ENCODE results near the gene SNAI1. TPM values are rescaled to one million over a fixed set of nuclear protein-coding genes. Genes with fewer than 3 reads are reported as not detected.

SNAI1 gene
- total and polyA plus RNA-seq, 2 donors (not counting 3 experiments of a cell fraction or from before 2014, with no cell fraction given) = 10.8 to 13.4 TPM

DNA sequence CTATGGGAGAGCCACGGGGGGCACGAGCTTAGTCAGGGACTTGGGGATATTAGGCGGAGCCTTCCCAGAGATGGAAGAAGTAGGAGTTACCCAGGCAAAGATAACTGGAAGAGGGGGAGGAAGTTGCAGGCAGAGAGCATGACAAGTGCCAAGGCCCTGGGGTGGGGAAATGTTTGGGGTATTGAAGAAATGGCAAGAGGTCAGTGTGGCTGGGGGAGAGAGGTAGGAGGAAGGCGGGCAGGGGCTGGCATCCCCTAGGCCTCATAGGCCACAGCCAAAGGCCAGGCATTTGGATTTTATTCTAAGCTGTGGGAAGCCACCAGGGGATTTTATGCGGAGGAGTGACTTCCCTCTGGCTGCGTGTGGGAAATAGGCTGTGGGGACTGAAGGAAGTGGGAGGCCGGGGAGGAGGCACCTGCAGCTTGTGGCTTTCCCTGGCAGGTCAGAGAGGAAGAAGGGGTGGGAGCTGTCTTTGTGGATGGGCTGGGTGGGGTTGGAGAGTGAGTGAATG, 22.7 kb downstream of the SNAI1 start:
- intact Hi-C loops (cut with micrococcal nuclease) = no loop called here
- Histone ChIP-seq H2AFZ (ENCODE audit: low read depth, low read length) (no peak overlapping the region), H3K4me1 (ENCODE audit: control insufficient read depth, extremely low read depth, insufficient read depth, low read length) (no peaks in the 10 kb centered on the region), H3K79me2 (ENCODE audit: control insufficient read depth, insufficient read depth, low read length) (no peaks in the 10 kb centered on the region), H3K27me3 (ENCODE audit: control insufficient read depth in 2 of 2, insufficient read depth in 2 of 2, low read length in 2 of 2) (no peaks in the 10 kb centered on the region), H3K27ac (ENCODE audit: insufficient read depth, low read depth, low read length) (no peak overlapping the region), H3K36me3 (ENCODE audit: control insufficient read depth in 2 of 2, extremely low read depth in 1 of 2, insufficient read depth in 2 of 2, low read length in 2 of 2) (no peaks in the 10 kb centered on the region), H4K20me1 (replicated peaks; ENCODE audit: control insufficient read depth, extremely low read depth, insufficient read depth, low read length) (no peaks in the 10 kb centered on the region), H3K9me1 (replicated peaks; ENCODE audit: control insufficient read depth, extremely low read depth, insufficient read depth, low read length) (no peaks in the 10 kb centered on the region), H3K4me2 (ENCODE audit: insufficient read depth, low read length) (no peak overlapping the region), H3K4me3 (replicated peaks in 1 of 3; ENCODE audit: insufficient read depth in 1 of 3, low read depth in 1 of 3, low read length in 3 of 3) (no peak overlapping the region), H3K9ac (replicated peaks; ENCODE audit: extremely low read depth, insufficient read depth, low read length) (no peak overlapping the region), H3K9me3 (replicated peaks; ENCODE audit: control insufficient read depth, insufficient read depth, low read length) (no peaks in the 10 kb centered on the region)
- ChIA-PET CTCF (interaction anchor here (0.7 to 2.2 kb wide), 4 partner anchors 14 to 66 kb away, joined by 3 to 10 read pairs (median 4); no protein-coding TSS in a partner anchor), POLR2A (no interaction called here)
- dilution Hi-C loops (cut with MboI; ENCODE audit: extremely low pct_ligation_motif_present, low sequenced_read_pairs) = no loop called here
- DNase-seq (ENCODE audit: low read depth, low spot score) (no peak), FAIRE-seq (no peak)
- TF ChIP-seq POLR2AphosphoS5 (IDR thresholded peaks at IDR 0.05; ENCODE audit: insufficient read depth, low read depth, low read length) = no peak
- no TSS peak for BruUV-seq (replicated peaks)

DNA sequence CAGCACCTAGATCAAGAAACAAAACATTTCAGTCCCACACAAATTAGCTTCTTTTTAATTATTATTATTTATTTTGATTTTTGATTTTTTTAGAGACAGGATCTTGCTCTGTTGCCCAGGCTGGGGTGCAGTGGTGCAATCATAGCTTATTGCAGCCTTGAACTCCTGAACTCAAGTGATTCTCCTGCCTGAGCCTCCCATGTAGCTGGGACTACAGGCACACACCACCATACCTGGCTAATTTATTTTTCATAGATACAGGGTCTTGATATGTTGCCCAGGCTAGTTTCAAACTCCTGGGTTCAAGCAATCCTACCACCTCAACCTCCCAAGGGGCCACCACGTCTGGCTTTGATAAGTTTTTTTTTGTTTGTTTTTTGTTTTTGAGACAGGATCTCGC, 24.6 kb downstream of the SNAI1 start:
- H3K9me1 ChIP-seq (replicated peaks; ENCODE audit: control insufficient read depth, extremely low read depth, insufficient read depth, low read length) = no peaks in the 10 kb centered on the region
- dilution Hi-C loops (cut with MboI; ENCODE audit: extremely low pct_ligation_motif_present, low sequenced_read_pairs) = no loop called here
- peak; percentile 18 for FAIRE-seq
- H3K4me2 ChIP-seq (ENCODE audit: insufficient read depth, low read length) = no peak overlapping the region
- H3K36me3 ChIP-seq (ENCODE audit: control insufficient read depth in 2 of 2, extremely low read depth in 1 of 2, insufficient read depth in 2 of 2, low read length in 2 of 2) = no peaks in the 10 kb centered on the region
- H3K27ac ChIP-seq (ENCODE audit: insufficient read depth, low read depth, low read length) = no peak overlapping the region
- H4K20me1 ChIP-seq (replicated peaks; ENCODE audit: control insufficient read depth, extremely low read depth, insufficient read depth, low read length) = no peaks in the 10 kb centered on the region
- DNase-seq (ENCODE audit: low read depth, low spot score) = no peak
- no peak overlapping the region for H2AFZ ChIP-seq (ENCODE audit: low read depth, low read length)
- H3K9ac ChIP-seq (replicated peaks; ENCODE audit: extremely low read depth, insufficient read depth, low read length) = no peak overlapping the region
- no peaks in the 10 kb centered on the region for H3K4me1 ChIP-seq (ENCODE audit: control insufficient read depth, extremely low read depth, insufficient read depth, low read length)
- BruUV-seq (replicated peaks) = no TSS peak
- H3K27me3 ChIP-seq (ENCODE audit: control insufficient read depth in 2 of 2, insufficient read depth in 2 of 2, low read length in 2 of 2) = no peaks in the 10 kb centered on the region
- intact Hi-C loops (cut with micrococcal nuclease) = no loop called here
- TF ChIP-seq MAX (IDR thresholded peaks at IDR 0.05; ENCODE audit: insufficient read depth, insufficient read length) (no peak), MYC (IDR thresholded peaks at IDR 0.05; ENCODE audit: low read depth, low read length) (no peak), POLR2A (IDR thresholded peaks at IDR 0.05; ENCODE audit: low read depth, low read length) (no peak), GATA2 (IDR thresholded peaks at IDR 0.05; ENCODE audit: insufficient read depth, insufficient read length, low read depth, low read length) (no peak), POLR2AphosphoS5 (IDR thresholded peaks at IDR 0.05; ENCODE audit: insufficient read depth, low read depth, low read length) (no peak), EZH2 (IDR thresholded peaks at IDR 0.05; ENCODE audit: borderline replicate concordance, low read depth, low read length, severe bottlenecking) (no peak), JUN (IDR thresholded peaks at IDR 0.05; ENCODE audit: borderline replicate concordance, insufficient read depth, insufficient read length, low read depth) (no peak), FOS (IDR thresholded peaks at IDR 0.05; ENCODE audit: borderline replicate concordance, insufficient read depth, low read length) (no peak)
- TF ChIP-seq, protein P1, sequence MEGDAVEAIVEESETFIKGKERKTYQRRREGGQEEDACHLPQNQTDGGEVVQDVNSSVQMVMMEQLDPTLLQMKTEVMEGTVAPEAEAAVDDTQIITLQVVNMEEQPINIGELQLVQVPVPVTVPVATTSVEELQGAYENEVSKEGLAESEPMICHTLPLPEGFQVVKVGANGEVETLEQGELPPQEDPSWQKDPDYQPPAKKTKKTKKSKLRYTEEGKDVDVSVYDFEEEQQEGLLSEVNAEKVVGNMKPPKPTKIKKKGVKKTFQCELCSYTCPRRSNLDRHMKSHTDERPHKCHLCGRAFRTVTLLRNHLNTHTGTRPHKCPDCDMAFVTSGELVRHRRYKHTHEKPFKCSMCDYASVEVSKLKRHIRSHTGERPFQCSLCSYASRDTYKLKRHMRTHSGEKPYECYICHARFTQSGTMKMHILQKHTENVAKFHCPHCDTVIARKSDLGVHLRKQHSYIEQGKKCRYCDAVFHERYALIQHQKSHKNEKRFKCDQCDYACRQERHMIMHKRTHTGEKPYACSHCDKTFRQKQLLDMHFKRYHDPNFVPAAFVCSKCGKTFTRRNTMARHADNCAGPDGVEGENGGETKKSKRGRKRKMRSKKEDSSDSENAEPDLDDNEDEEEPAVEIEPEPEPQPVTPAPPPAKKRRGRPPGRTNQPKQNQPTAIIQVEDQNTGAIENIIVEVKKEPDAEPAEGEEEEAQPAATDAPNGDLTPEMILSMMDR (IDR thresholded peaks at IDR 0.05; ENCODE audit: extremely low read depth in 1 of 2, insufficient read depth in 1 of 2, low read depth in 1 of 2, low read length in 2 of 2) = no peak
- no peak overlapping the region for H3K4me3 ChIP-seq (replicated peaks in 1 of 3; ENCODE audit: insufficient read depth in 1 of 3, low read depth in 1 of 3, low read length in 3 of 3)
- ChIA-PET POLR2A (no interaction called here), CTCF (interaction anchor here (1.3 to 2.2 kb wide), 4 partner anchors 15 to 64 kb away, joined by 3 to 10 read pairs (median 5); no protein-coding TSS in a partner anchor)
- no peaks in the 10 kb centered on the region for H3K79me2 ChIP-seq (ENCODE audit: control insufficient read depth, insufficient read depth, low read length)
- H3K9me3 ChIP-seq (replicated peaks; ENCODE audit: control insufficient read depth, insufficient read depth, low read length) = no peaks in the 10 kb centered on the region
